ENCODE measurements around the gene EFTUD2.

- TF ChIP-seq POLR2A (IDR thresholded peaks at IDR 0.05) (no peak), CTCF (IDR thresholded peaks at IDR 0.05) (no peak)
Measured at GRCh38 chr17:44941712-44942331, 42.6 kb upstream of the EFTUD2 start.

Measured in upper lobe of left lung (tissue), 4 donors.